ENCODE data around the gene GPSM1. TPM values are rescaled to one million over a fixed set of nuclear protein-coding genes. Genes with fewer than 3 reads are reported as not detected.

The GPSM1 gene
- total and polyA plus RNA-seq, 9 of the 15 experiments (the other 6 are each of a cell fraction or from before 2014, with no cell fraction given), result 0.04 to 14.2 (median 3.1) TPM

- ChIA-PET POLR2A (interaction anchor here (0.5 to 0.6 kb wide), 2 partner anchors 54 to 189 kb away, joined by 3 to 4 read pairs; no protein-coding TSS in a partner anchor), CTCF (ENCODE audit: low intra/inter-chr PET ratio) (no interaction called here)
- no peak overlapping the region for H3K4me2 ChIP-seq (ENCODE audit: insufficient read depth, low read length)
- no peaks in the 10 kb centered on the region for H3K79me2 ChIP-seq (ENCODE audit: control insufficient read depth, insufficient read depth, low read length)
- DNase-seq (ENCODE audit: extremely low read depth in 1 of 4, low spot score in 3 of 4) (no peak), FAIRE-seq (no peak), ATAC-seq (no peak)
- intact Hi-C loops (cut with micrococcal nuclease) (no loop called here), in situ Hi-C loops (cut with MboI) (no loop called here)
- WGBS (ENCODE audit: insufficient coverage, low coverage, missing lambda C conversion rate), result 8% methylated on average over 16 of the region's 16 CpGs
- peaks cover 13% of the 10 kb centered on the region for H3K9me3 ChIP-seq (replicated peaks; ENCODE audit: control insufficient read depth, insufficient read depth, low read depth, low read length)
- H3K9ac ChIP-seq (ENCODE audit: insufficient read depth in 1 of 2, low read depth in 2 of 2, low read length in 2 of 2), result no peak overlapping the region; a peak in 1 of 4 replicates
- H2AFZ ChIP-seq (ENCODE audit: low read depth, low read length), result no peak overlapping the region
- BruUV-seq (replicated peaks), result no TSS peak
- H3K36me3 ChIP-seq (ENCODE audit: control insufficient read depth, insufficient read depth, low read length), result no peaks in the 10 kb centered on the region
- no peaks in the 10 kb centered on the region; the same call in 1 of the 2 replicates for H4K20me1 ChIP-seq (replicated peaks; ENCODE audit: control insufficient read depth, insufficient read depth, low read length)
- H3K9me1 ChIP-seq (ENCODE audit: control insufficient read depth, insufficient read depth, low read length), result no peaks in the 10 kb centered on the region
- H3K4me1 ChIP-seq (replicated peaks in 1 of 2; ENCODE audit: control insufficient read depth in 2 of 2, insufficient read depth in 2 of 2, low read length in 2 of 2), result peaks cover 0 to 42% of the 10 kb centered on the region in 2 experiments; a peak in 2 of 5 replicates
- TF ChIP-seq KAT8 (IDR thresholded peaks at IDR 0.05; ENCODE audit: low read depth) (no peak), NUFIP1 (IDR thresholded peaks at IDR 0.05; ENCODE audit: partially characterized antibody) (no peak), BMI1 (IDR thresholded peaks at IDR 0.05; ENCODE audit: low read length) (no peak), HNRNPLL (IDR thresholded peaks at IDR 0.05; ENCODE audit: low read depth, low read length, poor library complexity, severe bottlenecking) (no peak), TGIF2 (CRISPR knock-in tag; IDR thresholded peaks at IDR 0.05) (no peak), SRSF1 (IDR thresholded peaks at IDR 0.05; ENCODE audit: low read depth, low read length) (no peak), ZNF165 (CRISPR knock-in tag; IDR thresholded peaks at IDR 0.05; ENCODE audit: borderline replicate concordance) (no peak), XRCC4 (IDR thresholded peaks at IDR 0.05; ENCODE audit: extremely low read depth, insufficient read depth, insufficient read length) (no peak), HEY1 (CRISPR knock-in tag; IDR thresholded peaks at IDR 0.05; ENCODE audit: borderline replicate concordance) (no peak), SETDB1 (IDR thresholded peaks at IDR 0.05; ENCODE audit: low read length) (no peak), E4F1 (CRISPR knock-in tag; IDR thresholded peaks at IDR 0.05; ENCODE audit: borderline replicate concordance) (no peak)
- no peak overlapping the region for H3K27ac ChIP-seq (ENCODE audit: extremely low read depth, low read depth, low read length)
- peaks cover 23 to 56% of the 10 kb centered on the region in 2 experiments for H3K27me3 ChIP-seq (ENCODE audit: control insufficient read depth in 2 of 2, insufficient read depth in 2 of 2, low read length in 2 of 2)
- no peak overlapping the region for H3K4me3 ChIP-seq
Measured at GRCh38 chr9:136296434-136297015, 30.8 kb upstream of the GPSM1 start.

All from K562 (cell line).